Liver (tissue), 9 donors: ENCODE results near the gene SPINK1. TPM values are rescaled to one million over a fixed set of nuclear protein-coding genes. Genes with fewer than 3 reads are reported as not detected.

Source experiments
- DNase-seq: peaks from one replicate; pipeline ENCODE4 v3.0.0-alpha.2; 2017; ENCODE audit warnings: low spot score
- H3K27ac ChIP-seq, 2 donors: one replicate each; pipeline ENCODE4 v1.7.0; 2013; ENCODE audit warnings: inconsistent platforms in 2 of 2, low read length in 2 of 2, control low read depth in 1 of 2, low read depth in 1 of 2, mild to moderate bottlenecking in 1 of 2
- H3K27me3 ChIP-seq, 4 donors: one replicate each; pipeline versions ENCODE4 v1.6.1 to v1.7.0; 2013; ENCODE audit warnings: low read length in 3 of 4, inconsistent platforms in 1 of 4, mild to moderate bottlenecking in 1 of 4, moderate library complexity in 1 of 4; ENCODE audit not compliant: control insufficient read depth in 4 of 4, insufficient read depth in 4 of 4
- H3K36me3 ChIP-seq, 4 donors: one replicate each; pipeline versions ENCODE4 v1.6.1 to v1.7.0; 2013; ENCODE audit warnings: low read length in 3 of 4, mild to moderate bottlenecking in 3 of 4, low read depth in 1 of 4, moderate library complexity in 1 of 4; ENCODE audit not compliant: control insufficient read depth in 4 of 4, insufficient read depth in 3 of 4
- H3K4me1 ChIP-seq, 4 donors: one replicate each; pipeline versions ENCODE4 v1.6.1 to v1.7.0; 2013; ENCODE audit warnings: low read length in 3 of 4, mild to moderate bottlenecking in 3 of 4, moderate library complexity in 1 of 4; ENCODE audit not compliant: control insufficient read depth in 4 of 4, insufficient read depth in 4 of 4
- H3K4me3 ChIP-seq, 3 donors: one replicate each; pipeline versions ENCODE4 v1.6.1 to v1.7.0; 2013; ENCODE audit warnings: low read length in 3 of 3, control low read depth in 1 of 3, low read depth in 1 of 3, mild to moderate bottlenecking in 1 of 3
- H3K9ac ChIP-seq, 2 donors: one replicate each; pipeline ENCODE4 v1.7.0; 2013; ENCODE audit warnings: low read length in 2 of 2, mild to moderate bottlenecking in 2 of 2, moderate library complexity in 2 of 2, control low read depth in 1 of 2, low read depth in 1 of 2
- H3K9me3 ChIP-seq, 4 donors: one replicate each; pipeline versions ENCODE4 v1.6.1 to v1.7.0; 2013; ENCODE audit warnings: low read length in 3 of 4; ENCODE audit not compliant: control insufficient read depth in 4 of 4
- EGR1 ChIP-seq, 2 donors: IDR thresholded peaks; 2 replicates each; pipeline ENCODE4 v1.6.1; 2016 to 2018; ENCODE audit warnings: antibody characterized with exemption in 2 of 2, low read depth in 2 of 2
- FOXA1 ChIP-seq: IDR thresholded peaks from 2 replicates; pipeline ENCODE4 v1.6.1; 2016; ENCODE audit warnings: antibody characterized with exemption
- FOXA2 ChIP-seq: IDR thresholded peaks from 2 replicates; pipeline ENCODE4 v1.6.1; 2016; ENCODE audit warnings: antibody characterized with exemption
- GABPA ChIP-seq, 2 donors: IDR thresholded peaks in 1 of 2; conservative IDR thresholded peaks in 1 of 2; 2 replicates each; pipeline ENCODE4 v1.6.1; 2016; ENCODE audit warnings: antibody characterized with exemption in 2 of 2, mild to moderate bottlenecking in 1 of 2, moderate library complexity in 1 of 2
- HNF4A ChIP-seq, 2 donors: conservative IDR thresholded peaks; 2 replicates each; pipeline ENCODE4 v1.6.1; 2016; ENCODE audit warnings: antibody characterized with exemption in 2 of 2, mild to moderate bottlenecking in 2 of 2
- JUND ChIP-seq, 2 donors: IDR thresholded peaks; 2 replicates each; pipeline ENCODE4 v1.6.1; 2016; ENCODE audit warnings: antibody characterized with exemption in 2 of 2
- NR2F2 ChIP-seq: IDR thresholded peaks from 2 replicates; pipeline ENCODE4 v1.6.1; 2016; ENCODE audit warnings: antibody characterized with exemption
- RAD21 ChIP-seq, 2 donors: IDR thresholded peaks; 2 replicates each; pipeline ENCODE4 v1.6.1; 2016; ENCODE audit warnings: antibody characterized with exemption in 2 of 2, mild to moderate bottlenecking in 2 of 2
- REST ChIP-seq: IDR thresholded peaks from 2 replicates; pipeline ENCODE4 v1.6.1; 2016; ENCODE audit warnings: antibody characterized with exemption, mild to moderate bottlenecking
- RXRA ChIP-seq, 2 donors: IDR thresholded peaks; 2 replicates each; pipeline ENCODE4 v1.6.1; 2017 to 2018; ENCODE audit warnings: antibody characterized with exemption in 2 of 2, mild to moderate bottlenecking in 1 of 2
- SP1 ChIP-seq: IDR thresholded peaks from 2 replicates; pipeline ENCODE4 v1.6.1; 2018; ENCODE audit warnings: antibody characterized with exemption, mild to moderate bottlenecking
- TAF1 ChIP-seq: conservative IDR thresholded peaks from 2 replicates; pipeline ENCODE4 v1.6.1; 2016; ENCODE audit warnings: antibody characterized with exemption, mild to moderate bottlenecking
- YY1 ChIP-seq: IDR thresholded peaks from 2 replicates; pipeline ENCODE4 v1.6.1; 2016; ENCODE audit warnings: antibody characterized with exemption, mild to moderate bottlenecking
- ZBTB33 ChIP-seq: IDR thresholded peaks from 2 replicates; pipeline ENCODE4 v1.6.1; 2016; ENCODE audit warnings: antibody characterized with exemption
- WGBS: extraction: QIAGEN DNeasy Blood & Tissue Kit; methylation state at CpG from one replicate; pipeline ENCODE4 v1.1.7; 2013; 5-methylcytosine and 5-hydroxymethylcytosine counted together
- polyA plus RNA-seq, 2 donors: library from polyadenylated mRNA; stranded (reverse) in 1 of 2; unstranded in 1 of 2; fragments of 200-250 nt in 1 of 2; fragments of >200 nt in 1 of 2; fragmentation: Nextera tagmentation in 1 of 2; extraction: Ambion mirVana in 1 of 2; gene quantifications; one replicate each; pipeline versions ENCODE4 v1.2.1 to v1.2.3, GENCODE V29; 2013 to 2015
- total RNA-seq, 2 donors: library from RNA; depleted of rRNA; stranded (reverse); fragments of >200 nt; gene quantifications; one replicate each; pipeline ENCODE4 v1.2.3, GENCODE V29; 2014
- TF ChIP-seq, protein P1 (sequence below): IDR thresholded peaks from 2 replicates; pipeline ENCODE4 v1.6.1; 2016; ENCODE audit warnings: antibody characterized with exemption
- TF ChIP-seq, protein P2 (sequence below): IDR thresholded peaks from 2 replicates; pipeline ENCODE4 v1.6.1; 2016; ENCODE audit warnings: antibody characterized with exemption
- donor health status: healthy.
- donor health status: healthy.
- donor health status: healthy.
- donor health status: healthy.
- donor health status: healthy.

SPINK1 gene
- total and polyA plus RNA-seq, 4 donors, result 0.33 to 2,026 (median 116) TPM

GRCh38 chr5:147851578-147851977 lies 20.1 kb upstream of the SPINK1 start:
- TF ChIP-seq, protein P1, sequence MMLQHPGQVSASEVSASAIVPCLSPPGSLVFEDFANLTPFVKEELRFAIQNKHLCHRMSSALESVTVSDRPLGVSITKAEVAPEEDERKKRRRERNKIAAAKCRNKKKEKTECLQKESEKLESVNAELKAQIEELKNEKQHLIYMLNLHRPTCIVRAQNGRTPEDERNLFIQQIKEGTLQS, result no peak
- TF ChIP-seq RXRA (IDR thresholded peaks at IDR 0.05) (no peak), FOXA2 (no peak), REST (no peak), GABPA (IDR thresholded peaks at IDR 0.05 in 1 of 2, conservative IDR thresholded peaks at IDR 0.05 in 1 of 2) (no peak), NR2F2 (no peak), RAD21 (IDR thresholded peaks at IDR 0.05) (no peak), FOXA1 (no peak)
- TF ChIP-seq, protein P2, sequence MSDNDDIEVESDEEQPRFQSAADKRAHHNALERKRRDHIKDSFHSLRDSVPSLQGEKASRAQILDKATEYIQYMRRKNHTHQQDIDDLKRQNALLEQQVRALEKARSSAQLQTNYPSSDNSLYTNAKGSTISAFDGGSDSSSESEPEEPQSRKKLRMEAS, result no peak
- Histone ChIP-seq H3K9me3 (no peaks in the 10 kb centered on the region), H3K4me1 (no peaks in the 10 kb centered on the region), H3K27ac (no peak overlapping the region), H3K27me3 (no peaks in the 10 kb centered on the region), H3K36me3 (no peaks in the 10 kb centered on the region), H3K9ac (no peak overlapping the region), H3K4me3 (no peak overlapping the region)
- DNase-seq, result no peak
- WGBS, result 93% methylated on average over 3 of the region's 3 CpGs

GRCh38 chr5:147849226-147849625 lies 17.8 kb upstream of the SPINK1 start:
- H3K27ac ChIP-seq, result no peak overlapping the region
- H3K4me1 ChIP-seq, result no peaks in the 10 kb centered on the region
- WGBS, result 87% methylated on average over 2 of the region's 2 CpGs
- no peak for TF ChIP-seq NR2F2
- no peak for TF ChIP-seq SP1
- no peak for TF ChIP-seq FOXA1
- no peak for TF ChIP-seq JUND (IDR thresholded peaks at IDR 0.05)
- TF ChIP-seq, protein P2, result no peak
- TF ChIP-seq EGR1 (IDR thresholded peaks at IDR 0.05; ENCODE audit: low read depth in 2 of 2), result no peak
- TF ChIP-seq, protein P1, result no peak
- TF ChIP-seq HNF4A (conservative IDR thresholded peaks at IDR 0.05), result no peak
- TF ChIP-seq TAF1, result no peak
- TF ChIP-seq YY1, result no peak
- TF ChIP-seq ZBTB33, result no peak
- H3K36me3 ChIP-seq, result no peaks in the 10 kb centered on the region
- no peak for DNase-seq
- H3K9me3 ChIP-seq, result no peaks in the 10 kb centered on the region
- H3K4me3 ChIP-seq, result no peak overlapping the region
- H3K27me3 ChIP-seq, result no peaks in the 10 kb centered on the region
- H3K9ac ChIP-seq, result no peak overlapping the region
